SK-MEL-5 (cell line): ENCODE data around the gene SMTN. TPM values are rescaled to one million over a fixed set of nuclear protein-coding genes. Genes with fewer than 3 reads are reported as not detected.
"Not testable (repeated sequence)": the region's sequence is repeated elsewhere in the genome, so short reads cannot be mapped to it uniquely, and the experiment has no call there.

Experiments used
- DNase-seq: peaks from one replicate; pipeline ENCODE4 v3.0.0-alpha.2; 2016; ENCODE audit warnings: low read depth, low spot score
- in situ Hi-C: cut with HindIII; loops from 2 replicates; pipeline ENCODE4 v1.10.0; 2016; ENCODE audit warnings: low sequenced_read_pairs, high pct_unique_total_duplicates, low pct_unique_long_range_greater_than_20kb
- total RNA-seq: library from RNA; depleted of rRNA; stranded (reverse); fragments of >200 nt; shearing (Covaris generic); gene quantifications from 2 replicates; pipeline ENCODE4 v1.2.3, GENCODE V29; 2014

SMTN gene
- total RNA-seq, 1 experiment from 2014 or later = 10.1 TPM

DNA sequence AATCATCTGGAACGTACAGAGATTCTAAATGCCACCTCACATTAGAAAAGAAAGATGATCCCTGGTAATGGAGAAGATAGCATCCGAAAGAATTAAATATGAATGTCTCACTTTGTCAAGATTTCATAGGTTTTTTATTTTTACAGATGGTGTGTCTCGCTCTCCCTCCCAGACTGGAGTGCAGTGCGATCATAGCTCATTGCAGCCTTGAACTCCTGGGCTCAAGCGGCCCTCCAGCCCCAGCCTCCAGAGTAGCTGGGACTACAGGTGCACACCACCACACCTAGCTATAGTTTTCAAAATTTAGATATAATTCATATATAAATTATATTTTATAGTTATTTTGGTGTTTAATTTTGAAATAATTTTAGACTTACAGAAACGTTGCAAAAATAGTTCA, 16.7 kb upstream of the SMTN start:
- DNase-seq = no peak
- in situ Hi-C loops = no loop called here

DNA sequence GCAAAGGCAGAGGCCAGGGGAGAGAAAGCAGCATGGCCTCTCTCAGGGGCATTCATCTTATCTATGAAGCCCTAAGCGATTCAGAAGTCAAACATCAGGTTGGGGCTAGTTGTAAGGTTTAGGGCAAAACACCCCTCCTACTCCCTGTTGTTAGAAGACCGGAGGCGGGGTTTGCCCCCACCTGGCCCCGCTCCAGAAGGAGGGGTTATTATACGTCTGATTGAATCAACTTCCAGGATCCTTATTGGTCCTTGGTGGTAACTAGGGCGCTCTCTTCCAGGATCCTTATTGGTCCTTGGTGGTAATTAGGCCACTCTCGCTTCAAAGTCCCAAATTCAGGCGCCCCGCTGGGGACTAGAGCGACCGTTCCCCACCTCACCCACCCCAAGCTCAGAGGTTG, 12.1 kb upstream of the SMTN start:
- in situ Hi-C loops = no loop called here
- no peak for DNase-seq

DNA sequence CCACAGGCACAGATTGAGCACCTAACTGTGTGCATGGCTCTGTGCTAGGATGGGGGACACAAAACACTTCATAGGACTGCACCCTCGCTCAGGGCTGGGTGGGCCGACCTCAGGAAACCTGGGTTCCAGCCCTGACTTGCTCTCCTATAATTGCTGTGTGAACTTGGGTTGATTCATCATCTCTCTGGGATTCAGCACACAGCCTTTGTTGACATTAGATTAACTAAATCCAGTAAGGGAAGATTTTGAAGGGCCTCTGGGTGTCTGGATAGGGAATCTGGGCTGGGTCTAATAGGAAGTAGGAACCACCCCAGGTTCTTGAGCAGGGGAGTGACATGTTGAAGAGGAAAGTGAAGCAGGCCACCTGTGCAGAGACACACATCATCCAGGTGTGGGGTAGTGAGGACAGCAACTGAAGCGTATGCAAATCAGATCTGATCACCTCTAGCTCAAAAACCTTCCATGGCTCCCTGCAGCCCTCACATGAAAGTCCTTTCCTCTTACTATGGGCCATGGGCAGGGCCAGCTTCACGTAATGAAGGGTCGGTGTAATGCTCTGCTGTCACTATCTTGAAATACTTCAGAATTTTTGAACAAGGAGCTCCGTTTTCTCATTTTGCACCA, 11.3 kb upstream of the SMTN start:
- DNase-seq, in situ Hi-C loops: not testable (repeated sequence)

DNA sequence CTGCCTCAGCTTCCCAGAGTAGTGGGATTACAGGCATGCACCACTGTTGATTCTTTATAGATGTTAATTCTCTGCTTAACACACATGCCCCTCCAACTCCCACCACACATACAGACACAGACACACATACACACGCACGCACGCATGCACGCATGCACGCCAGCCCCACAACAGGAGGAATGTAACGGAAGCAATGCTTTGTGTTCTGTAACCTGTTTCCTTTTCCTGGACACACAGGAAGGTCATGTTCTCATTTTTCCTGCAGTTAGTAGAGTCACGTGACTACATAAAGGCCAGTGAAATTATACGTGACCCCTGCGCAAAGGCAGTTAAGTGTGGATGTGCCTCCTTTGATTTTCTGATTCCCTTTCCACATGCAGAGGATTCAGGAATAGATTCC, 8.0 kb upstream of the SMTN start:
- DNase-seq, in situ Hi-C loops: not testable (repeated sequence)

DNA sequence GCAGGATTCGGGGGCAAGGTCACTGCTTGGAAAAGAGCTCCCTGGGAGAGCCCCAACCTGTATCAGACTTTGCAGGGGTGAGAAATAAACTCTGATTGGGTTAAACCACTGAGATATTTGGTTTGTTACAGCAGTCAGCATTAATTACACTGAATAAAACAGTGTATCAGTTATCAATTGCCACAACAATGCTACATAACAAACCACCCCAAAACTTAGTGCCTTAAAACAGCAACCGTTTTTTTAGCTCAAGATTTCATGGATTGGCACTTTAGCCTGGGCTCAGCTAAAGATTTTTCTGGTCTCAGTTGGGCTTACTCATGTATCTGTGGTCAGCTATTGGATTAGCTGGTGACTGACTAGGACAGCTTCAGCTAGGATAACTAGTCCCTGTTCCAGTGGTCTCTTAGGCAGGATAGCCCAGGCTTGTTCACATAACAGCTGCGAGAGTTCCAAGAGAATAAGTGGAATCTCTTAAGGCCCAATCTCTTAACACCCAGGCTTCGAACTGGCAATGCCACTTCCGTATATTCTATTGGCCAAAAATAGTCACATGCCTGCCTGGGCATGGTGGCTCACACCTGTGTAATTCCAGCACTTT, 7.5 kb upstream of the SMTN start:
- not testable (repeated sequence) for DNase-seq

DNA sequence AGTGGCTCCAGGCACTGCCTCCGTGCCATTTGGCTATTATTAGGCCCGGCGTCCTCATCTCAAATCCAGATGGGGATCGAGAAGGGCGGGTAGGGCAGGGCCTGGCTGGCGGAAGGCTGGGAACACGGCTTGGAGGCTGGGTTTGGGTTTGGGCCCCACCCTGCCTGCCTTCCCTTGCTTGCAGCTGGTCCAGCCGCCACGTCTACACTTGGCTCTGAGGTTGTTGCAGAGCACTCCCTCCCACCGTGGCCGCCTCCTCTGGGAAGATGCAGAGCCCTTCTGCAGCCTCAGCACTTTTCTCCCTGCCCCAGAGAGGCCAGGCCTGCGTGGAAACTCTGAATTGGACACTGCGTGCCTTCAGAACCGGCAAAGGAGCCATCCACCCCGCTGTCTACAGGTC, 5.2 kb upstream of the SMTN start:
- no peak for DNase-seq
- in situ Hi-C loops = no loop called here

More for the DNA sequence above, 7.5 kb upstream of the SMTN start:
- in situ Hi-C loops = not testable (repeated sequence)

DNA sequence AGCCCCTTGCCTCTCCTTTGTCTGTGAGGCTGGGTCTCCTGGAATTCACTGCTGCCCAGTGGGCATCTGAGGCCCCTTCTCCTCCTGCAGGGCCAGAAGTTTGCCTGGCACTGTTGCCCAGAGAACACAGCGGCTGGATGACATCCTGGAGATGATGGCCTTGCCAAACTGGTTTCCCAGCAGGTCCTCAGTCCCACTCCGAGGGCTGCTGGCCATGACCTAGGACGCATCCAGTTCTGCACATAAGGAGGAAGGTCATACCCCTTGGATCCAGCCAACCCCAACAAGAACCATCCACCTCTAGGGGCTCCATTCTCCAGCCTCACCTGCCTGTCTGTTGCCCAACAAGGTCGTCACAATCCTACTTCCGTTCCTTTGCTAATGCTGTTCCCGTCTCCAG, 3.4 kb upstream of the SMTN start:
- DNase-seq = no peak
- in situ Hi-C loops = no loop called here

DNA sequence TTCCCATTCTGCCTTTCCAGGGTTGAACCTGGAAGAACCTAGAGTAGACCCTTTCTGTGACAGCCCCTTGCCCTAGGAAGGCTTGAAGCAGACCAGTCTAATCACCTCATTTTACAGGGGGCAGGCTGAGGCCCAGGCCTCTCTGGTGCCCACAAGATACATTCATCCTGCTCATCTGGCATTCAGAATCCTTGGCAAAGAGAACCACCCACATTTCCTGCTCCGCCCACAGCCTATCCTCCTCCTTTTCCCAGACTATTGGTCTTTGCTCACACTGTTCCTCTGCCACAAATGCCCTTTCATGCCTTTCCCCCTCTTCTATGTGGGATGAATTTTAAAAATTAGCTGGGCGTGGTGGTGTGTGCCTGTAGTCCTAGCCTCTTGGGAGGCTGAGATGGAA, 2.7 kb upstream of the SMTN start:
- peak; percentile 36 for DNase-seq
- in situ Hi-C loops = not testable (repeated sequence)

DNA sequence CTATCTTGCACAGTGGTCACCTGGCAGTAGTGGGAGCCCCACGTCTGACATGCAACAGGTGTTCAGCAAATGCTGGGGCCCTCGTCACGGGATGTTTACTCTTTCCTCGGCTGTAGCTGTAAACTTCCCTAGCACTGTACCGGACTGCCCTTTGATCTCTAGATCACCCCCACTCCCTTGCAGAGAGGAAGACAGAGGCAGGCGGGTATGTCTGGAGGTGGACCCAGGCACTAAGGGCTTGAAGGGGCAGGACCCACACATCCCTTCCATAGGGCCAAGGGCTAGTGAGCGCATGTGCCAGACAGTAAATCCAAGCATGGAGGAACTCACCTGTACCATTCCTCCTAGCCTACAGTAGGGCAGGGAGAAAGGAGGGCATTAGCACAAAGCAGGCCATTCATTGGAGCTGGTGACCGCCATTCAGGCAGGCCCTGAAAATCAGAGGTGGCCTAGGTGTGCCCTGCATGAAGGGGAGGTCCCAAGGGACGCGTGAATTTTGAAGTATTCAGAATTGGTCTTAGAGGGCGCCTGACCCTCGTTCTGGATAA, 1.9 kb upstream of the SMTN start:
- DNase-seq = no peak
- in situ Hi-C loops = no loop called here

DNA sequence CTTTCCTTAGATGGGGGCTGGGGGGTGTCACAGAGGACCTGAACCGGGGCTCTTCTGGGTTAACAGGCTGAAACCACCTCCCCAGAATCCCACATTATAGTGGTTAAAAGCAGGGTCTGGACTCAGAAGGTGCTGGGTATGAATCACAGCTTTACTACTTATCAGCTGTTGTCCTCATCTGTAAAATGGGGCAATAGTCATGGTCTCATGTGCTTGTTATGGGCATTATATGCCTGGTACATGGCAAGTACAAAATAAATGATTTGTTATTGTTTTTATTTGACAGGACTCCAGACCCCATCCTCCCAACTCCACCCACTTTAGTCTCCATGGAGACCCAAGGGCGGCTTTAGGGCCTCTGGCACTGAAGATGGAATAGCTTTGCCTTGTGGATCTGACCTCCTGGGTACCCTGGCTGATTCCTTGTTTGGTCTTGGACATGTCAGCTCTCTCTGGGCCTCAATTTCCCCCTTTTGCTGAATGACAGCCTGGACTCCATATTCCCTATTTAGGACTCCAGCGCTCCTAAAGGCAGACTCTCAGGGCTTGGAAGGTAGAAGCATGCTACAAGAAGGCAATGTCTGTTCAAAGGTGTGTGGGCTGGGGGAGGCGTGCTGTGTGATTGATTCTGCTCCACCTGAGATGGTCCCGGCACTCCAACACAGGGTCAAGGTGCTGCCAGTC, 812 bp upstream of the SMTN start:
- no peak for DNase-seq
- in situ Hi-C loops = no loop called here

DNA sequence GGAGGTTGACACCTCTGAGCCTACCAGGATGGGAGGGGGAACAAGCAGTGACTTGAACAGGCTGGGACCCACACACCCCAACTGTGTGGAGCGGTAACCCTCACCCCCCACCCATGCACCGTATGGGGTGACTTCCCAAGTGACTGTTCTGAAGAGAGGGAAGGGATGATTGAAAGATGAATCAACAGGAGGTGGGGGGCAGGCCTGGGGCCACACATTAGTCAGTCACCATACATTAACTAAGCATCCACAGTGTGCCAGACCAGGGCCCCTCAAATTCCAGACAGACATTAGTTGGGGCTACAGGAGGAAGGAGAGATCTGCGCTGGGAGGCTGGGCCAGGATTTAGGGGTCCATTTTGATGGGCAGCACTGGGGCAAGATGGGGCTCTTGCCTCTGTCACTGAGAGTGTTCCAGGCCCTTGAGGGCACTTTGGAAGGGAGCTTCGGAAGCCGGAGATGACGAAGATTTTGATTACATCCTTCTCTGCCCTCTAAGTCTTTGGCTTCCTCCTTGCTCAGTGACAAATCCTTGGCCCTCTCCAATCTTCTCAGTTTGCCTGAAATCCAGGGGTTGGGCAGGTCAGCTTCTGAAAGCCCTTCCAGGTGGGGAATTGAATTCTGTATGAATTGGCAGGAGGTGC, 966 bp downstream of the SMTN start:
- in situ Hi-C loops = no loop called here
- no peak for DNase-seq

DNA sequence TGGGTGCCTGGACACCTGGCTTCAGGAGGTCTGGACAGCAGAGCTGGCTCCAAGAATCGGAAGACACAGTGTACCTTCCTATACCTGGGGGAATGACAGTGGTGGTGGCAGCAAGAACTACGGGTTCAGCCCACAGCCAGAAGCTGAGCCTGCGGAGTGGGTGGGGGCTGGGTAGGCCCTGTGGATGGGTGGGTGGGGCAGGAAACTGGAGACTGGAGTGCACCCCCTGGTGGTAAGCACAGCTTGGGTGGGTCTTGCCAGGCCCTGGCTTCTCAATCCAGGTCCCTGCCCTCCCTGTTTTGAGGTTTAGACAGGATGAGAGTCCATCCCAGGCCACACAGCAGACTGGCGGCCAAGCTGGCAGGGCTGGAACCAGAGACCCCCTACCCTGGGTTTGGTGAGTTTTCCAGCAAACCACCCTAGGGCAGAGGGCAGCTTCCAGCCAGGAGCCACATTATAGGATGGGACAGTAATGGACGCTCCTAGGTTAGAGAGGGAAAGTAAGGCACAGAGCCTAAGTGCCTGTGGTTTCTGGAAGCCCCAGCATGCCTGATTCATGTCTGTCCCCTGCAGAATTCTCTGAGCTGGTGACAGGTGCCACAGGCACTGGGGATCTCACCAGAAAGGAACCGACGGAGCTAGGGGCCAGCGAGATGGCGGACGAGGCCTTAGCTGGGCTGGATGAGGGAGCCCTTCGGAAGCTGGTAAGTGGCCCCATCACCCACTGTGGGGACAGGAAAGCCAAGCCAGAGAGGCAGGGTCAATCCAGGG, 1.7 kb downstream of the SMTN start:
- DNase-seq = peak; percentile 81
- in situ Hi-C loops = no loop called here

DNA sequence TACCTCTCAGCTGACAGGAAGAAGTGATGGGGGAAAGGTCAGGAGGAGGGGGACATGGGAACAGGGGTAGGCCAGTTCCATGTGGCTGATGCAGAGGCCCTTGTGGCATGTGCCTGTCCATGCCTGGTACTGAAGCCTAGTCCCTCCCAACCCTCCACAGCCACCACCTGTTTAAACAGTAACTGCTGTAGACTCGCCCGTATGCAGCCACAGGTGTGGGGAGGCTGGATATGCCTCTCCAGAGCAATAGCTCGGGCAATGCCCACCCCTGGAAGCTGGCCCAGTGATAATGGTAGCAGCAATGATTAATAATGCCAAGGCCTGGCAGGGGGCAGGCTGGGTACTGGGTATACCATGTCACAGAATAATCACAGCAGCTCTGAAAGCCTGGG, 2.3 kb downstream of the SMTN start:
- DNase-seq = no peak

DNA sequence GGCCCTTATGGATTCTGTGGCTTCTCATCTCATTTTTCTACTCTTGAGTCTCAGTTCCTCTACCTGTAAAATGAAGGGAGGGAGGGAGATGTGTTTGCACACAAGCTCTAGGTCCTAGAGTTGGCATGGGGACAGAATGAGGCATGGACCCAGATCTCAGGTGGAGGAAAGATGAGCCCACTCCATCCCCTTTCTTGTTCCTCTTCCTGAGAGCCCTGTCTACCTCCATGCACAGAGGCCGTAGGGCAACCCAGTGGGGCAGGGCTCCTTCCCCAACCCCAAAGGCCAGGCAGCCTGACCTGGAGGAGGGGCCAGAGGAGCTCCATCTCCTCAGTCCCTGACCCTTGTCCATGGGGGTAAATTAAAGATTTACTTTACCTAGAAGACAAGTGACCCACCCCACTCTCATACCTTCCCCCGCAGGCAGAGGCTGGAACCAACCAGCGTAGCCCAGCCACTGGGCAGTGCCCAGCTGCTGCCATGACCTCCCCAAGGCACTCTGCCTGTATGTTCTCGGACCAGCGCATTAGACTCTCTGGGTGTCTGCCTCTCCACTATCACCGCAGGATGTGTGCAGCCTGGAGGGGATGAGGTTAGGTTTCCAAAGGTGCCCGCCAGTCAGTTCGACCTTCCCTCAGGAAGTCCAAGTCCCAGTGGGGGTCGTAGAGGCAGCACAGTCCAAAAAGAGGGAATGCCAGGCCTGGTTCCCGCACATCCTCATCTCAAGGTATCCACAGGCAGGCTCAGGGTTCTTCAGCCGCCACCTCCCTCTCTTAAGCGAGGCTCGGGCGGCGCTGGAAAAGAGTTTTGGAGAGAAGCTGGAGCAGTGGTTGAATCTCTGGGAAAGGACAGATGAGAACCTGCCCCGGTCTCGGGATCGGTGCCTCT, 3.0 kb downstream of the SMTN start:
- no peak for DNase-seq
- in situ Hi-C loops = no loop called here

More for the DNA sequence above, 2.3 kb downstream of the SMTN start:
- in situ Hi-C loops = no loop called here

DNA sequence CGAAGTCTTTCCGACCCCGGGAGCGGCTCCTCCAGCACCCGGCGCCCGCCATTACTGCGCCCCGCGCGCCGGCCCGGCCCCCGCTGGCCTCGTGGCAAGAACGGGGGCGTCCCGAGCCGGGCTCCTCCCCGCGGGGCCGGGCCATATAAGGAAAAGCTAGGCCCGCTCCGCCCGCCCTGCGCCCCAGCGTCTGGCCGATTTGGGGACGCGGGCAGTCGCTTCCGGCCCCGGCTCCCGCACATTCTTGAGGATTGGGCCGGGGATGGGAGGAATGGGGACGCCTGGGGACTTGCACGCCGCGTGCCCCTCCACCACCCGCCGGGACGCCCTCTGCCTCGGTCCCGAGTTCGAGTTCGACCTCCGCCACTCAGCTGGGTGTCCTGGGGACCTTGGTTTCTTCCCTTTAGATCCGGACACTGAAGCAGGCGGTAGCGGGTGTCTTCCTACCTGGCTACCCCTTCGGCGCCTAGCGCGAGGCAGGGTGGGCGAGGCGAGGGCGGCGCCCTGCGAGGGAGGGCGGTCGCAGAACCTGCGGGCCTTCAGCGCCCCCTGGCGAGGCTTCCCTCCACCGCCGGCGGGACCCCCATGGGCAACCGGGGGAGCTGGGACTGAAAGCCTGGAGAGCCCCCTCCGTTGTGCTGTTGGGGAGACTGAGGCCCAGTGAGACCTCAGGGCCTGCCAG, 3.8 kb downstream of the SMTN start:
- in situ Hi-C loops = no loop called here
- peak; percentile 80 for DNase-seq

DNA sequence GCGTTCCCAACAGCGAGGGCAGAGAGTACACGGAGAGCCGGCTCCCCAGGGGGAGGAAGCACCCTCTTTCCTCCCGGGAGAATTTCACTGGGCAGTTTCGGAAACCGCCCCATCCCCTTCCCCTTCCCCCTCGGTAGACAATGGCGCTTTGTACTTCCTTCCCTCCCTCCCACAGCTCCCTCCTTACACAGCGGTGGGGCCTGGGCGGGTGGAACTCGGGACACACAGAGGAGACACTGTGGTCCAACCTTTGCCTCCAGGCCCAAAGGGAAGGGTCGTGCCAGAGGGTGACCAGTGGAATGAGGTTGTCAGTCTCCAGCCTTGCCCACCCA, 4.3 kb downstream of the SMTN start:
- DNase-seq = peak; percentile 97
- in situ Hi-C loops = no loop called here
